ENCODE measurements around the gene ANO1. TPM values are rescaled to one million over a fixed set of nuclear protein-coding genes. Genes with fewer than 3 reads are reported as not detected.
A peak's percentile ranks its signal among the peaks of the same experiment; 100 is the strongest.

Gene ANO1
- total and polyA plus RNA-seq, 4 donors = 25.5 to 136 (median 69.8) TPM

DNA sequence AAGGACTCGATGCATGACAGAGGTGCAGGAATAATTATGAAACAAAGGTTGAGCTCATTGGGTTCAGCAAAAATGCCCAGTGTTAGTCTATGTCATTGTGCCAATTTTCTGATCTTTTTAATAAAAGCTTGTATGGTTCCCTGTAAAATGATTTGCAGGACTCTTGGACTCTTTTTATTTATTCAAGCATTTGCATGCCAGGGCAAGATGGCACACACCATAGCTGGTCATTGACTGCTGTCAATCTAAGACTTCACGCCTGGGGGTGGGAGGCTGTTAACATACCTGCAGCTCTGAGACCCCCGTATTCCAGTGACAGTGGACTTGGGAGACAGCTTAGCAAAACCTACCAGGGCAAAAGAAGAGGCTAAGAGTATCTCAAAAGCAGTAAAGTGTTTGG is 32.0 kb upstream of the ANO1 start:
- peak in 1 of 2 donors; percentile 10 for DNase-seq
- Histone ChIP-seq H3K27ac (ENCODE audit: low read depth in 1 of 2, low read length in 2 of 2) (peak overlapping the region in 1 of 2 donors; percentile 3), H3K9me3 (ENCODE audit: control insufficient read depth, low read length) (peaks cover 3% of the 10 kb centered on the region), H3K4me3 (ENCODE audit: low read length in 2 of 2) (no peak overlapping the region), H3K4me1 (ENCODE audit: control insufficient read depth in 1 of 2, insufficient read depth in 2 of 2, low read length in 2 of 2) (no peaks in the 10 kb centered on the region), H3K36me3 (ENCODE audit: control insufficient read depth in 1 of 2, insufficient read depth in 2 of 2, low read length in 1 of 2) (peaks cover 0 to 3% of the 10 kb centered on the region in 2 donors), H3K27me3 (ENCODE audit: control insufficient read depth in 1 of 2, insufficient read depth in 2 of 2, low read length in 1 of 2) (no peaks in the 10 kb centered on the region)
- intact Hi-C loops (cut with DNase I) = no loop called here
- WGBS, 2 donors = 78 to 88% methylated on average over 3 of the region's 3 CpGs
- ATAC-seq (ENCODE audit: low FRiP score) = no peak

DNA sequence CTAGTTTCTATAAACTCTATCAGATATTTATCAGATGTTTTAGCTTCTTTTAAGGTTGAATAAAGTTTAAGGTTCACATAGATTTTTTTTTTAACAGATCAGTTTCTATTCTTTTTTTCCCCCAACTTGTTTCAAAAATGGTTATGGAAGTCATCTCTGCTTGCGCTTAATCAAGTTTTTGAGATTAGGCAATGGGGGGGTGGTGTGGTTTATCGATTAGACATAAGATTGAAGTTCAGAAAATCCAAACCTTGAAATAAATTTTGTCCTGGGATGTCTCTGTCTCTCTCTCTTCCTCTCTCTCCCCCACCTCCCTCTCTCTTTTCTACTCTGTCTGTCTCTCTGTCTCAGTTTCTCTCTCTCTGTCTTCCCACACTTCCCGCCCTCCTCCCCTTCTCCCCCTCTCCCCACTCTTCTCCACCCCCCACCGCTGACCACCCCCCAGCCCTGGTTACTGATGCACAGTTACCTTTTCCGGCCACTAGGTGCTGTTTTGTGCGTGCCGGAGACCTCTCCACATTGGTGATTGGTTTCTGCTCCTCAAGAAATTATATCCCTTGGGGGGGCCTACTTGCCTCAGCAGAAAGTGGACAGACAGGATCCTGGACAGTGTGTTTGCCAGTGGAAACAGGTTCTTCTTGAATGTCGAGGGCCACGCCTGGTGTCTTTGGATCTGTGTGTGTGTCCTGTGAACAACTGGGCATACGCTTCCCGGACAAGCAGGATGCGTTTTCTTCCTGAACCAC is 29.7 kb upstream of the ANO1 start:
- no peaks in the 10 kb centered on the region for H3K27me3 ChIP-seq (ENCODE audit: control insufficient read depth in 1 of 2, insufficient read depth in 2 of 2, low read length in 1 of 2)
- intact Hi-C loops (cut with DNase I) = no loop called here
- H3K9me3 ChIP-seq (ENCODE audit: control insufficient read depth, low read length) = no peaks in the 10 kb centered on the region
- no peak overlapping the region for H3K4me3 ChIP-seq (ENCODE audit: low read length in 2 of 2)
- WGBS, 2 donors = 76 to 82% methylated on average over 11 of the region's 12 CpGs
- no peaks in the 10 kb centered on the region for H3K4me1 ChIP-seq (ENCODE audit: control insufficient read depth in 1 of 2, insufficient read depth in 2 of 2, low read length in 2 of 2)
- ATAC-seq (ENCODE audit: low FRiP score) = no peak
- no peak overlapping the region for H3K27ac ChIP-seq (ENCODE audit: low read depth in 1 of 2, low read length in 2 of 2)
- peak in 1 of 2 donors; percentile 31 for DNase-seq
- peaks cover 0 to 3% of the 10 kb centered on the region in 2 donors for H3K36me3 ChIP-seq (ENCODE audit: control insufficient read depth in 1 of 2, insufficient read depth in 2 of 2, low read length in 1 of 2)

- peak overlapping the region in 1 of 2 donors; percentile 33 for H3K27ac ChIP-seq (ENCODE audit: low read depth in 1 of 2, low read length in 2 of 2)
- WGBS, 2 donors = 92 to 93% methylated on average over 5 of the region's 5 CpGs
- no peaks in the 10 kb centered on the region for H3K9me3 ChIP-seq (ENCODE audit: control insufficient read depth, low read length)
- no peaks in the 10 kb centered on the region for H3K27me3 ChIP-seq (ENCODE audit: control insufficient read depth in 1 of 2, insufficient read depth in 2 of 2, low read length in 1 of 2)
- no peaks in the 10 kb centered on the region for H3K4me1 ChIP-seq (ENCODE audit: control insufficient read depth in 1 of 2, insufficient read depth in 2 of 2, low read length in 2 of 2)
- DNase-seq = no peak
- peaks cover 0 to 3% of the 10 kb centered on the region in 2 donors for H3K36me3 ChIP-seq (ENCODE audit: control insufficient read depth in 1 of 2, insufficient read depth in 2 of 2, low read length in 1 of 2)
- no peak overlapping the region for H3K4me3 ChIP-seq (ENCODE audit: low read length in 2 of 2)
- ATAC-seq (ENCODE audit: low FRiP score) = no peak
- intact Hi-C loops (cut with DNase I) = no loop called here
Measured at GRCh38 chr11:70049045-70049444, 29.1 kb upstream of the ANO1 start.

GRCh38 chr11:70050243-70050642 is 27.9 kb upstream of the ANO1 start:
- Histone ChIP-seq H3K9me3 (ENCODE audit: control insufficient read depth, low read length) (no peaks in the 10 kb centered on the region), H3K4me1 (ENCODE audit: control insufficient read depth in 1 of 2, insufficient read depth in 2 of 2, low read length in 2 of 2) (no peaks in the 10 kb centered on the region), H3K36me3 (ENCODE audit: control insufficient read depth in 1 of 2, insufficient read depth in 2 of 2, low read length in 1 of 2) (peaks cover 0 to 3% of the 10 kb centered on the region in 2 donors), H3K27ac (ENCODE audit: low read depth in 1 of 2, low read length in 2 of 2) (no peak overlapping the region), H3K4me3 (ENCODE audit: low read length in 2 of 2) (no peak overlapping the region), H3K27me3 (ENCODE audit: control insufficient read depth in 1 of 2, insufficient read depth in 2 of 2, low read length in 1 of 2) (no peaks in the 10 kb centered on the region)
- intact Hi-C loops (cut with DNase I) = no loop called here
- ATAC-seq (ENCODE audit: low FRiP score) (no peak), DNase-seq (peak in 1 of 2 donors; percentile 13)
- 83% methylated on average over 7 of the region's 7 CpGs for WGBS, 2 donors

- H3K27me3 ChIP-seq (ENCODE audit: control insufficient read depth in 1 of 2, insufficient read depth in 2 of 2, low read length in 1 of 2) = no peaks in the 10 kb centered on the region
- H3K27ac ChIP-seq (ENCODE audit: low read depth in 1 of 2, low read length in 2 of 2) = no peak overlapping the region
- no peaks in the 10 kb centered on the region for H3K4me1 ChIP-seq (ENCODE audit: control insufficient read depth in 1 of 2, insufficient read depth in 2 of 2, low read length in 2 of 2)
- ATAC-seq (ENCODE audit: low FRiP score) = no peak
- H3K36me3 ChIP-seq (ENCODE audit: control insufficient read depth in 1 of 2, insufficient read depth in 2 of 2, low read length in 1 of 2) = peaks cover 0 to under 1% of the 10 kb centered on the region in 2 donors
- 92 to 95% methylated on average over 3 of the region's 3 CpGs for WGBS, 2 donors
- H3K4me3 ChIP-seq (ENCODE audit: low read length in 2 of 2) = no peak overlapping the region
- peak in 1 of 2 donors; percentile 22 for DNase-seq
- no peaks in the 10 kb centered on the region for H3K9me3 ChIP-seq (ENCODE audit: control insufficient read depth, low read length)
- intact Hi-C loops (cut with DNase I) = no loop called here
Measured at GRCh38 chr11:70054004-70054403, 24.1 kb upstream of the ANO1 start.

- DNase-seq (no peak), ATAC-seq (ENCODE audit: low FRiP score) (no peak)
- intact Hi-C loops (cut with DNase I) = no loop called here
- Histone ChIP-seq H3K27ac (ENCODE audit: low read depth in 1 of 2, low read length in 2 of 2) (no peak overlapping the region), H3K27me3 (ENCODE audit: control insufficient read depth in 1 of 2, insufficient read depth in 2 of 2, low read length in 1 of 2) (no peaks in the 10 kb centered on the region), H3K36me3 (ENCODE audit: control insufficient read depth in 1 of 2, insufficient read depth in 2 of 2, low read length in 1 of 2) (no peaks in the 10 kb centered on the region), H3K4me1 (ENCODE audit: control insufficient read depth in 1 of 2, insufficient read depth in 2 of 2, low read length in 2 of 2) (no peaks in the 10 kb centered on the region), H3K4me3 (ENCODE audit: low read length in 2 of 2) (no peak overlapping the region), H3K9me3 (ENCODE audit: control insufficient read depth, low read length) (no peaks in the 10 kb centered on the region)
- 65 to 67% methylated on average over 3 of the region's 3 CpGs for WGBS, 2 donors
Measured at GRCh38 chr11:70055444-70055843, 22.7 kb upstream of the ANO1 start.

DNA sequence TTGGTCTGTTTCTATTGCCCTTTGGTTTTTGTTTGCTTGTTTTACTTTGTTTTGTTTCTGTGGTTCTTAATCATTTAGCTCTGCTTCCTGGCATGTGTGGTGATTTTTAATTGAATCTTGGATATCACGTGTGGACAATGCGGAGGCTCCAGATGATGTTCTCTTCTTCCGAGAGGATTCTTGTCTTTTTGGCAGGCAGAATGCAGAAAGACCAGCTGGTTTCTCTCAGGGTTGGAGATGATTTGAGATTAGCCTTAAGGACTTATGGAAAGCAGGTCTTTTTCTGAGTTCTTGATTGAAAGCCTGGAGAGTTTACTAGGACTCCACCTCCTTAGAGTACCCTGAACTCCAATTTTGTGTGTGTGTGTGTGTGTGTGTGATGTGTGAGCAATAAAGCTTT is 21.0 kb upstream of the ANO1 start:
- DNase-seq (no peak), ATAC-seq (ENCODE audit: low FRiP score) (no peak)
- intact Hi-C loops (cut with DNase I) = no loop called here
- Histone ChIP-seq H3K4me3 (ENCODE audit: low read length in 2 of 2) (no peak overlapping the region), H3K36me3 (ENCODE audit: control insufficient read depth in 1 of 2, insufficient read depth in 2 of 2, low read length in 1 of 2) (no peaks in the 10 kb centered on the region), H3K27me3 (ENCODE audit: control insufficient read depth in 1 of 2, insufficient read depth in 2 of 2, low read length in 1 of 2) (no peaks in the 10 kb centered on the region), H3K4me1 (ENCODE audit: control insufficient read depth in 1 of 2, insufficient read depth in 2 of 2, low read length in 2 of 2) (no peaks in the 10 kb centered on the region), H3K9me3 (ENCODE audit: control insufficient read depth, low read length) (no peaks in the 10 kb centered on the region), H3K27ac (ENCODE audit: low read depth in 1 of 2, low read length in 2 of 2) (no peak overlapping the region)
- 83 to 94% methylated on average over 3 of the region's 3 CpGs for WGBS, 2 donors

GRCh38 chr11:70059971-70060370 is 18.1 kb upstream of the ANO1 start:
- DNase-seq (no peak), ATAC-seq (ENCODE audit: low FRiP score) (no peak)
- no peaks in the 10 kb centered on the region for H3K4me1 ChIP-seq (ENCODE audit: control insufficient read depth in 1 of 2, insufficient read depth in 2 of 2, low read length in 2 of 2)
- H3K4me3 ChIP-seq (ENCODE audit: low read length in 2 of 2) = no peak overlapping the region
- 87% methylated on average over 5 of the region's 5 CpGs for WGBS, 2 donors
- H3K36me3 ChIP-seq (ENCODE audit: control insufficient read depth in 1 of 2, insufficient read depth in 2 of 2, low read length in 1 of 2) = no peaks in the 10 kb centered on the region
- intact Hi-C loops (cut with DNase I) = no loop called here
- no peaks in the 10 kb centered on the region for H3K27me3 ChIP-seq (ENCODE audit: control insufficient read depth in 1 of 2, insufficient read depth in 2 of 2, low read length in 1 of 2)
- H3K9me3 ChIP-seq (ENCODE audit: control insufficient read depth, low read length) = no peaks in the 10 kb centered on the region
- H3K27ac ChIP-seq (ENCODE audit: low read depth in 1 of 2, low read length in 2 of 2) = no peak overlapping the region

DNA sequence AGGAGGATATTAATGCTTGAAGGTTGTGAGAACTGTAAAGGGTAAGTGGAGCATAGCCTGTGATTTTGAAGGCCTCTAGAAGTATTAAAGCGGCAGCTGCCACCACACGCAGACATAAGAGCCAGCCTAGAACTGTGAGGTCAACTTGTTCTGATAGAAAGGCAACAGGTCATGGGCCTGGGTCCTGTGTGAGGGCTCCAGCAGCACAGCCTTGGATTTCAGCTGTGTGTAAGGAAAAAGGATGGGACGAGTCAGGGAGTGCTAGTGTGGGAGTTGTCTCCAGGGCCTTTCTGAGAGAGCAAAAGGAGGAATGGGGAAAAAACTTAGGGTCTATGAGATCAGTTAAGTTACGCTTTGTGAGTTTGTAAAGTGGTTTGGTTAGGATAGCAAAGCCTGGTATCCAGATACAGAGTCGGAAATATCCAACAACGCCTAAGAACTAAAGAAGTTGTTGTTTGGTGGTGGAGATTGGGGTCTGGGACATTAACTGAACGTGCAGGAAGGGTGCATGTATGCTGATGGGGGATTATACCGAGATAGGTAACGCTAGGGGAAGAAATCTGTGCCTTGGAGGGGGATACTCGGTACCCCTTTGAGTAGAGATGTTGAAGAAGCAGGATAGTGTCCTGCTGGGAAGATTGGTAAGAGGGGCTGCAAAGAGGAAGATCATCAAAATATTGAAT is 17.4 kb upstream of the ANO1 start:
- 90 to 91% methylated on average over 10 of the region's 10 CpGs for WGBS, 2 donors
- H3K27ac ChIP-seq (ENCODE audit: low read depth in 1 of 2, low read length in 2 of 2) = no peak overlapping the region
- no peaks in the 10 kb centered on the region for H3K27me3 ChIP-seq (ENCODE audit: control insufficient read depth in 1 of 2, insufficient read depth in 2 of 2, low read length in 1 of 2)
- ATAC-seq (ENCODE audit: low FRiP score) (no peak), DNase-seq (no peak)
- H3K4me1 ChIP-seq (ENCODE audit: control insufficient read depth in 1 of 2, insufficient read depth in 2 of 2, low read length in 2 of 2) = no peaks in the 10 kb centered on the region
- H3K4me3 ChIP-seq (ENCODE audit: low read length in 2 of 2) = no peak overlapping the region
- H3K9me3 ChIP-seq (ENCODE audit: control insufficient read depth, low read length) = no peaks in the 10 kb centered on the region
- H3K36me3 ChIP-seq (ENCODE audit: control insufficient read depth in 1 of 2, insufficient read depth in 2 of 2, low read length in 1 of 2) = no peaks in the 10 kb centered on the region
- intact Hi-C loops (cut with DNase I) = no loop called here

Data from aorta (tissue), 5 donors.